M059J (cell line): ENCODE measurements around the gene FHOD1. TPM values are rescaled to one million over a fixed set of nuclear protein-coding genes. Genes with fewer than 3 reads are reported as not detected.

ENCODE experiments used
- DNase-seq: peaks from one replicate; pipeline ENCODE4 v3.0.0-alpha.2; 2012; ENCODE audit warnings: low read depth
- total RNA-seq: library from RNA; depleted of rRNA; stranded (reverse); fragments of >200 nt; shearing (Covaris generic); gene quantifications from 2 replicates; pipeline ENCODE4 v1.2.3, GENCODE V29; 2014

Gene FHOD1
- total RNA-seq, 1 experiment from 2014 or later: 26.0 TPM

DNA sequence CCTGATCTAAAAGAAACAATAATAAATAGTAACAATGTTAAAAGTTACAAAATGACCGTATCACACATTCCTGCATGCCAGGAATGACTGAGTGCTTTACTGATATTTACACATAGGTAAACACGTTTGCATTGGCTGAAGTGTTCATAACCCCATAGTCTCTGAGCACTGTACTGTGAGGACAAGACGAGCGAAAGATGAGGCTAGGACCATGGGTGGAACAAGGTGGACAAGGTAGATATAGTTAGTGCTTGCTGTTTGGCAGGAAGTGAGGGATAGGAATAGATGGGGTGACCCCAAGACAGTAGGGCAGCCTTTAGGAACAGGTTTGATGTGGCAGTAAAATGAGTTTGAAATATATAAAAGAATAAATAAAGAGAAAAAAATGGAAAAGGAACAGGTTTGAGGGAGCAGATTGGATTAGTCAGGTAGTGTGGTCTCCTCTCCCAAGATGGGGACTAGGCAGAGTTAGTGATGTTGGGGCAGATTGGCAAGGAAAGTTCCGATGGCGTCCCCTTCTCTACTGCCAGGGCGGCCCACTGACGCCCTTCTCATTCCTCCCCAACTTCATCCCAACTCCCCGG lies 55.8 kb downstream of the FHOD1 start:
- DNase-seq: no peak

DNA sequence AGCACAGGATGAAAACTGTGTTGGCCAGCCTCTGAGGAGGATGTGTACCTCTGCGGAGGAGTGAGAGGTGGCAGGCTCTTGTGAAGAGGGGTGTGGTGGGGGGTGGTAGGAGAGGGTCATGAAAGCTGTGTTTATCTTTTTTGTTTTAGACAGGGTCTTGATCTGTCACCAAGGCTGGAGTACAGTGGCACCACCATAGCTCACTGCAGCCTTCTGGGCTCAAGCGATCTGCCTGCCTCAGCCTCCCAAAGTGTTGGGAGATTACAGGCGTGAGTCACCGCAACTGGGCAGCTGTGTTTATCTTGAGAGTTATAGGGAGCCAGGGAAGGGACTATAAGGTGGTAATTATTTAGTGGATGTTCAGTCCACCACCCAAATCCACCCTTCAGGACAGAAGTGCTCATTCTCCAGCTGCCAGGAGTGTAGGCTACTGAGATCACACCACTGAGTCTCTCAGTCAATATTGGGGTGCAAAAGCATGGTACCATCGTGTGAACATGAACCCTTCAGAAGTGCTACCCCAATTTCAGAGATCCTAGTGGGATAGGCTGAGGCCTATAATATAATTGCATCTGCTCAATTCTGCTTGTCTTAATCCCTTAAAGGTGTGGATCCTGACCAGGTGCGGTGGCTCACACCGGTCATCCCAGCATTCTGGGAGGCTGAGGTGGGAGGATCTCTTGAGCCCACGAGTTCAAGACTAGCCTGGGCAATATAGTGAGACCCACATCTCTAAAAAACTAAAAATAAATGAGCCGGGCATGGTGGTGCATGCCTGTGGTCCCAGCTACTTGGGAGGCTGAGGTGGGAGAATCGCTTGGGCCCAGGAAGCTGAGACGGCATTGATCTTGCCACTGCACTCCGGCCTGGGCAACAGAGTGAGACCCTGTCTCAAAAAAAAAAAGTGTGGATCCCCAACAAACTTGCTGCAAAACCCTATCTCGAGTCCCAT lies 56.6 kb downstream of the FHOD1 start:
- peak; percentile 58 for DNase-seq

DNA sequence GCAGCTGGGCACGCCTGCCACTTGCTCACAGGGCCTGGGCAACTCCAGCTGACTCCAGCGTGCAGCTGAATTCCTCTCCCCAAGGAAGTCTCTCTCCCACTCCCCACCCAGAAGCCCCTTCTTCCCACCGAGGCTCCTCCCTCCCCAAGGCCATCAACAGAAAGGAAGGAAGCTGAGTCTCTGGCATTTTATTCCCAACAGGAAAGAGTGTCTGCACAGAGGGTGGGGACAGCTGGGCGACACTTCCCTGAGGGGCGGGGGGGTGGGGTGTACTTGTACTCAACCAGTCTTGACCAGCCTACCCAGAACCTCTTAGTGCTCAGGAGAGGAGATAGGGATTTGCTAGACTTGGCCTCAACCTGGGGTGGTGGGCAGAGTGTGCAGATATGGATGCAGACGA lies 57.2 kb downstream of the FHOD1 start, which contains the start of gene EXOC3L1:
TSS of gene EXOC3L1 (minus strand) at position 96 of the 400 bp plus-strand sequence. CDS start 460 bp downstream, outside the sequence.
- DNase-seq: no peak

DNA sequence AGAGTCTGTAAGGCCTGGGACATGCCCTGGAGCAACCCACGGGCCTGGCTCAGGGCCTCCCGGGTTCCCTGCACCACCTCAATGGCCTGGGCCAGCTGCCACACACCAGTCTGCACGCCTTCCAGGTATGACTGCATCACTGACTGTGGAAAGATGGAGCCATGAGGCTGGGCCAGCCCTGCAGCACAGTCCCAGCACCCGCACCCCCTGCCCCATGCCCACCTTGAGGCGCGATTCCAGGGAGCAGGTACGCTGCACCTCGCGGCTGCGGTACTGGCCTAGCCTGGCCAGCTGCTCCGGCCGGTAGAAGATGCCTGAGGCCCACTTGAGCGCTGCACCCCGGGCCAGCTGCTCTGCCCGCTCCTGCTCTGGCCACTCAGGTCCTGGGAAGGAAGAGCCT lies 58.5 kb downstream of the FHOD1 start:
- DNase-seq: no peak

DNA sequence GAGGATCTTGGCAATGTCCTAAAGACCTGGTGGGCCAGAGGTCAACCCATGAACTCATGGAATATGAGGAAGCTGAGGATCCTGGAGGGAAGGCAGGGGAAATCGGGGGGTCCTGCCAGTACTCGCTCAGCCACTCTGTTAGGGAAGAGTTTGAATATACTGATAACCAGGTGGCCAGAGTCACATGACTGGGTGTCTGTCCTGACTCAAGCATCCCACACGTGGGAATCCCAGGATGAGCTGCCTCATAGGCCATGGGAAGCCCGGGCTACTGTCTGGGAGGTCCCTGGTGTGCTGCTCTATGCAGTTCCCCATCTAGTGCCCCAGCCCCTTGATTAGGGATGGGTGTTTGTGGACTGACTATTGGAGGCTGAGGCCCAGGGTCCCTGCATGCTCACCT lies 59.0 kb downstream of the FHOD1 start:
- no peak for DNase-seq

DNA sequence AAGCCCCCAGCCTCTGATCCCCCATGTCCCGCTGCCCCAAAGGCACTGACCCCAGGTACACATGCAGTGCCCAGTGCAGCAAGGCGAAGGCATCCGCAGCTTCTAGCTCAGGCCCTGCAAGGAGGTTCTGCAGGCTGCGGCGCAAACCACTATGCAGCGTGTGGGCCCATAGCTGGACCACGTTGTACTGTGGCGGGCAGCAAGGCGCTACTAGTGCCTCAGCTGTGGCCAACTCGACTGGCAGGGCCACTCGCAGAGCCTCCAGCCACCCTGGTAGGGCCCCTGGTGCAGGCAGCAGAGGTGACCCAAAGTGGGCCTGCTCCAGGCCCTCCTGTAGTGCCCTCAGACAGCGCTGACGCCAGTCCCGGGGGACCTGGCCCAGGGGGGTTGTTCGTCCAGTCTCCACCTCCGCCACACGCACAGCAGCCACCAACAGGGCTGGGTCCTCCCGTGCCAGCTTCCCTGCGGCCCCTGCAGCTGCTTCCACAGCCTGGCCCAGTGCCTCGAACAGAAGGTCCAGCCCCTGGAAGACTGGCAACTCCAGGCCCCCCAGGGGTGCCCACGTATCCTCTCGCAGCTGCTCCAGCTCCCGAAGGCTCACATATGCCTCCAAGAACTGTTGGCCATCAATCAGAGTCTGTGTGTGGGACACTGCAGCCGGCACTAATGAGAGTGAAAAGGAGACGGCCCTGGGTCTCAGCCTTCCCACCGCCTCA lies 59.9 kb downstream of the FHOD1 start:
- no peak for DNase-seq

DNA sequence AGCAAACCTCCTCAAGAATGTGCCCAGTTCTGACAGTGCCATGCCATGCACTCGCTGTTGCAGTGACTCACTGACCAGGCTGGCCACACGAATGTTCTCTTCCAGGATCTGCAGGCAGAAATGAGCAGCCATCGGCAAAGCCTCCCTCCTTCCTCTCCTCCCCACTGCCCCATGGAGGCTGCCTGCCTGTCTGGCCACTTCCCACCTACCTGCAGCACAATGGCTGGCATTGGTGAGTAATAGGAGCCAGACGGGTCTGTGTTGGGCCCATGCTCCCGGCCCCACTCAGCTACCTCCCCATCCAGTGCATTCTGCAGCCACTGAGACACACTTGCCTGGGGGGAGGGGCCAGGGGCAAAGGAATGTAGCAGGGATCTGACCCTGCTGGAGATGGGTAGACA lies 60.7 kb downstream of the FHOD1 start:
- DNase-seq: peak; percentile 91

DNA sequence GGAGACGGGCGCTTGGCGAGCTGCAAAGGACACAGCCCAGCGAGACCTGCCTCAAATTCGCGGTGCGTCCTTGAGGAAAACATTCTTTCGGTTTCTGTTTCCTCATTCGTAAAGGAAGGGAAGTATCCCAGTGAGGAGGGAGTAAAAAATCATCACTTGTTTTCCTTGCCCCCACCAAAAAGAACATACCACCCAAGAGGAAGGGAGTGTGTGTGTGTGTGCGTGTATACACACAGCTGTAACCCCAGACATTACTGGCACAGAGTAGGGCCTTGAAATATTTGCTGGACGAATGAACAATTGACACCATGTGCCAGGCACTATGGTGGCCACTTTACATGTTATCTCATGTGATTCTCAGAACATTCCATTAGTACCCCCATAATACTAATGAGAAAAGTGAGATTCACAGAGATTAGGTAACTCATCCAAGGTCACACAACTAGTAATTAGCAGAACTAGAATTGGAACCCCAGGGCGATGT lies 61.6 kb downstream of the FHOD1 start:
- no peak for DNase-seq

DNA sequence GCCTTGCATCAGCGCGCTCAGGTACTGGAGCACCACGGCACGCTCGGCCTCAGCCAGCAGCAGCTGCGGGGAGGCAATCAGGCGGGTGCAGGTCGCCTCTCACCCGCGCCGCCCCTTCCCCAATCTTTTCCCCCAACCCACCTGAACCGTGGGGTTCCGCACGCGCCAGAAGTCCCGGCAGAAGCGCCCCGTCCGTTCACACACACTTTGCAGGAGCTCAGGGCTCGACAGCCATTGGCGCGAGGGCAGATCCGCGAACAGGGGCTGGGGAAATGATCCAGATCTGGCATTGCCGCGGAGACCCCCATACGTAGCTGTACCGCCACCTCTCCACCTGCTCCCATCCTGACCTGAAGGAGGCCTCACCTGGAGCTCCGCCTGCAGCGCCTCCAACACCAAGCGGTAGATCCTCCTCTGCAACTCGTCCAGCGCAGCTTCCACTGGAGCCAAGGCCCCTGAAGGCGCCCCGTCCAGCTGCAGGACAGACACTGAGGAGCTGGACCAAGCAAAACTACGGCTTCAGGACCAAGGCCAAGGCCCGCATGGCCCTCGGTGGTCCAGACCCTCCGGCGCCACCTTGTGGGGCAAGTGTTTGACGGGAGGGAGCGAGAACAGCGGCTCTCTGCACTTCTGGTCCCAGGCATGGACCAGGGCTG lies 62.2 kb downstream of the FHOD1 start:
- peak; percentile 92 for DNase-seq

DNA sequence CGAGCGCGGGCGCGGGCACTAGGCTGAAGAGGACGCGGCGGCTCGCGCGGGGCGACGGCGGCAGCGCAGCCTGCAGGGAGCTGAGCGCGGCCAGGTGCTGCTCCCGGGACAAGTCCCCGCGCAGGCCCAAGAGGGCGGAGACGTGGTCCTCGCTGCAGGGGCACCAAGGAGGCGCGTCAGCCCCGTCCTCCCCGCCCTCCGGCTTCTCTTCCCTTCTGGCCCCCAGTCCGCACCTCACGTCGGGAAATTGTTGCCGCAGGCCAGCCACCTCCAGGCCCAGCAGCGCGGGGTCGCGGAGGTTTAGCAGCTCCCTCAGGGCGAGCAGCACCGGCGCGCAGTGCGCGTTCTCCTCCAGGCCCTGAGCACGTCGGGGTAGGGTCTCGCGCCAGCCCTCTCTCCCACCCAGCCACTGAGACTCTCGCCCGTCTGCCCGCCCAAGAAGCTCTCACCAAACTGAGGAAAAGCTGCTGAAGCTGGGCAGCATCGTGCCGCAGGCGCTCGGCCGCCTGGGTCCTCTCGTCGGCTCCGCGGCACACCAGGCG lies 62.8 kb downstream of the FHOD1 start:
- DNase-seq: no peak

DNA sequence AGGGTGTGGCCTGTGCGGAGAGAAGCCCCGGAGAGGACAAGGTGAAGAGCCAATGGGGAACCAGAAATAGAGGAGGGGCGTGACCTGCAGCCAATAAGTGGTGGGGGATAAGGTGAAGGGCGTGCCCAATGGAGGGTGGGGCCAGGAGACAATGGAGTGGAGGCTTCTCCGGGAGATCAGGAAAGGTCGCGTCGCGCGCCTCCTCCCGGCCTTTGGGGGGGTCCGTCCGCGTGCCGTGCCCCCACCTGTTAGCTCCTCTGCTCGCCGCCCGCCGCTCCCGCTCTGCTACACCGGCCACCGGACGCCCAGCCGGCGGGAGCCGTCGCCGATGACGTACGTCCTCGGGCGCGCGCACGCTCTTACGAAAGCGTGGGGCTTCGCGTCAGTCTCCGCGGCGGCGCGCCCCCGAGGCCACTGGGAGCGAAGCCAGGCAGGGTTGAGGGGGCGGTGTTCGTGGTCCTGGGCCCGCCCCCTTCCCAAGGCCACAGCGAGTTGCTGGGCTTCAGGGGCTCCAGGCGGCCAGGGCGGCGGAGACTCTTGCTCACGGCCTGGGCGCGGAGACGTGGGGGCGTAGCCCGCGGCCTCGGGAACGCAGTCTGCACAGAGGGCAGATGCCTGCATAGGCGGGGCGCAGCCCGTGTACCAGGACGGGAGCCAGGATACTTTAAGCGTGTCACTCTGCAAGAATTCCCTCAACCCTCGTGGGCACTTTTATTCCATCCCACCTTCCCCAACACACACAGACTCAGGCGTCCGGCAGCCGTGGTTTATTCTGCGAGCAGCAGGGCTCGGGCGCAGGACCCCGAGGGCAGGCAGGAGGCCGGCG lies 63.4 kb downstream of the FHOD1 start, which contains the start of gene MATCAP1:
TSS of gene MATCAP1 (minus strand) at position 337 of the 826 bp plus-strand sequence. CDS start 3,353 bp downstream, outside the sequence.
- peak; percentile 98 for DNase-seq

DNA sequence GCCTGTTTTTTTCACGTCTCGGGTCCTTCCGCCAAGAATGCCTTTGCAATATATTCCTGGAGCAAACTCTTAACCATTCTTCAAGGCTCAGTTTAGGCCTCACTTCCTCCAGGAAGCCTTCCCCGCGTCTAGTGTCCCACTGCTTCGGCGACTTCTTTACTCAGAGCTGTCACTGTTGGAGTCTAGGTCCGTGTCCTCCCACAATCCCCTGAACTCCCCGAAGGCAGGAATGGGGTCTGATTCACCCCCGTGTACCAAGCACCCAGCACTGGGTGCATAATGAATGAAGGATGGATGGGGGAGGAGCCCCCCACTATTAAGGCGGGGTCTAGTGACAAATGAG lies 64.0 kb downstream of the FHOD1 start:
- no peak for DNase-seq

DNA sequence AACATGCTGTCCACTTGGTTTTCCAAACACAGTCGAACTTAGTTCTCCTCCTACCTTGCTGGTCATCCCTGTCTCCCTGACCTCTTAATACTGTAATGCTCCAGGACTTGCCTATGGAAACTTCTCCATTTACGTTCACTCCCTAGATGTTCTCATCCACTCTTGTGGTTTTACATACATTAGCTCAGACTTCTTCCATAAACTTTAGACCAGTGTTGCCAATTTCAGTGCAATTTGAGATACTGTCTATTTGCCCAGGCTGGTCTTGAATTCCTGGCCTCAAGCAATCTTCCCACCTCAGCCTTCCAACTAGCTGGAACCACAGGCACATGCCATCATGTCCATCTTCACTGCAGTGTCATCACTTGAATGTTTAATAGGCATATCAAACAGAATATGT lies 65.0 kb downstream of the FHOD1 start:
- no peak for DNase-seq

DNA sequence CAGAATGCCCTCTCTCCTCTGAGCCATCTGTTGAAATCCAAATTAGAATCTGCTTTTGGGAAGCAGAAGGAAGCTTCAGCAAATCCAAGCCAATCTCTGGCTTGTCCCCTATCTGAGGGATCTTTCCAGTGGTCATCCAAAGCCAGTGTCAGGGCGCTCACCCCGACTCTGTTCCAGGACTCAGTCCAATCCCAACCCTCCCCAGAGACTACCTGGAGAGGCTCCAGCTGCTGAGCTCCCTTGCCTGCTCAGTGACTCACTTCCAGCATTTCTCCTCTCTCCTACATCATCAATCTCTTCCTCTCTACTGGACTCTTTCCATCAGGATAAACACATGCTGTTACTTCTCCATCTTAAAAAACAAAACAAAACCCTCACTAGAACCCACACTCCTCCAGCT lies 65.9 kb downstream of the FHOD1 start:
- peak; percentile 89 for DNase-seq

DNA sequence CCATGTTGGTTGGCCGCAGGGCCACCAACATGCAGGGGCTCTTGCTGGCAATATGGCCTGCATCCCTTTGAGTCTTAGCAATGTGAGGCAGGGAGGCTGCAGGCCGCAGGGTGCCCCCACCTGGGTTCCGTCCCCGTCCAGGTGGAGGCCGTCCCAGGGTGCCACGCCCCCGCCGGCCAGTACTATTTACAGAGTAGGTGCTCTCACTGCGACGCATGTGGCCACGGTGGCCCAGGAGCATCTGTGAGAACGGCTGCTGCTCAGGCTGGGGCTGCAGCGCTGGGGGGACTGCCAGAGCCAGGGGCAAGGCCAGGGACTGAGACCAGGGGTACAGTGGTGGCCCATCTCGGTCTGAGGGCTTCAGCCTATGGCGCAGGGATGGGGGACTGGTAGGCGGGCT lies 67.1 kb downstream of the FHOD1 start:
- DNase-seq: no peak

DNA sequence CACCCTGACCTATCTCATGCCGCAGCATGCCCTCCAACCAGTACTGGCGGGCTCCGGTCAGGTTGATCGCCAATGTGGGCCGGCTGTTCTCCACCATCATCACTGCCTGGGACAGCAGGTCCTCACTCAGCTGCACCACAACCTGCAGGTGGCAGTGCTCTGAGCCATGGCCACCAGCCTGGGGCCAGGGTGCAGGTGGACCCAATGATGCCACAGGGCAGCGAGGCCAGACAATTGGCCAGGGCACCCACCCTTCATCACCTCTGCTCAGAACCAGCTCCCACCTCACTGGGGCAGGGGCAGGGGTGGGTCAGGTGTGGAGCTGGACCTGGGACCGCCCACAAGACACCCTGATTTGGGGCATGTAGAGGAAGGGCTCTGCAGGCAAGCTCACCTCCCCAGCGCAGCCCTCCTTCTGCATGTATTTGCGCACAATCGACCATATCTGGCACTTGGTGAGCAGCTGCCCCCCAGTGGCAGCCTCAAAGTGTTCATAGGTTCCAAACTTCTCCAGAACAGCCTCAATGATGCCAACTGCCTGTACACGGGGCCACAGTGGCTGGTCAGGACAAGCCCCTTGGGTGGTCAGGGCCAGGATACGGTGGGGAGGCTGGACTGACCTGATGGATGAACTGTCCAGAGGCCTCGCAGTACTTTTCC lies 67.7 kb downstream of the FHOD1 start:
- DNase-seq: no peak
